Skeletal muscle satellite cell (primary cell): ENCODE data around the gene ZNF407.

Source experiments
- H3K27me3 ChIP-seq: 2 replicates; pipeline ENCODE4 v1.7.0; 2013; ENCODE audit warnings: low read length; ENCODE audit not compliant: control insufficient read depth, insufficient read depth
- H3K36me3 ChIP-seq: 2 replicates; pipeline ENCODE4 v1.7.0; 2013; ENCODE audit warnings: mild to moderate bottlenecking, control low read depth, low read length; ENCODE audit not compliant: insufficient read depth
- H3K4me1 ChIP-seq: 2 replicates; pipeline ENCODE4 v1.7.0; 2013; ENCODE audit warnings: low read length; ENCODE audit not compliant: control insufficient read depth, insufficient read depth
- H3K4me2 ChIP-seq: 2 replicates; pipeline ENCODE4 v1.7.0; 2013; ENCODE audit warnings: mild to moderate bottlenecking, low read length
- H3K4me3 ChIP-seq: 2 replicates; pipeline ENCODE4 v1.7.0; 2013; ENCODE audit warnings: low read length
- H3K9ac ChIP-seq: 2 replicates; pipeline ENCODE4 v1.7.0; 2013; ENCODE audit warnings: mild to moderate bottlenecking, low read depth, low read length, moderate library complexity
- H3K9me3 ChIP-seq: replicated peaks from 2 replicates; pipeline ENCODE4 v1.7.0; 2013; ENCODE audit warnings: mild to moderate bottlenecking, control low read depth, low read length

The ZNF407 gene

DNA sequence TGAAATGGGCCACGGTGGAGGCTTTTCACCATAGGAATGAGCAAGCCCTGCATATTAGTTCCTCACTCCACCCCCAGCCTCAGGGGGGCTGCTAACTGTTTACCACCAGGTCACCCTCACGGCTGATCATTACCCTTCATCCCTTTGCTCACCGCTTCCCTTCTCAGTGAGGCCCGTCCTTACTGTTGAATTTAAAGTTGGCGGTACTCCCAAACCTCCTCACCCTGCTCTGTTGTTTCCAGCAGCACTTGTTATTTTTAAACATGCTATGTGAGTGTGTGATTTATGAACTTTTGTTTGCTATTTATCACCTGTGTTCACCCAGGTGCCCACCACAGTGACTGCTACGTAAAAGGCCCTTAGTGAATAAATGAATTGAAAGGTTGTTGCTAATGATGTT, 243.6 kb downstream of the ZNF407 start:
- H3K27me3 ChIP-seq, result no peaks in the 10 kb centered on the region
- H3K4me2 ChIP-seq, result no peak overlapping the region
- H3K4me1 ChIP-seq, result peaks cover 20% of the 10 kb centered on the region
- no peak overlapping the region for H3K9ac ChIP-seq
- no peaks in the 10 kb centered on the region for H3K9me3 ChIP-seq
- H3K4me3 ChIP-seq, result no peak overlapping the region
- H3K36me3 ChIP-seq, result no peaks in the 10 kb centered on the region

- Histone ChIP-seq H3K9ac (no peak overlapping the region), H3K9me3 (no peaks in the 10 kb centered on the region), H3K27me3 (no peaks in the 10 kb centered on the region), H3K4me2 (no peak overlapping the region), H3K36me3 (no peaks in the 10 kb centered on the region), H3K4me3 (no peak overlapping the region), H3K4me1 (no peaks in the 10 kb centered on the region)
Measured at GRCh38 chr18:74849301-74849700, 251.6 kb downstream of the ZNF407 start.

DNA sequence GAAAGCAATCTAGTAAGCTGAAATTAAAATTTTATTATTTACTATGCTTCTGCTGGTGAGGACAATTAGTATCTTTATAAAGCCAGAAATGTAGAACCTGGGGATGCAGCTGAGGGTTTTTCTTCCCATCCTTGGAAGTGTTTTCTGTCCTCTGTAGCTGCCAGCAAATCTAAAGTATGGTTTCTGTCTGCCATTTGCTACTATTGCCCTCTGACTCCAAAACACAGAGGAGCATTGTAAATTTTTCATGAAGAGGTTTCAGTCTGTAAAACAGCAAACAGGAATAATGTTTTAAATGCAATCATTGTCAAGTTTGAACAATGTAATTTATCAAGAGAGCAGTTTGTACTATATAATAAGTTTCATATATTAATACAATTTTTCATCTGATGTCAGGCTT, 258.8 kb downstream of the ZNF407 start:
- Histone ChIP-seq H3K9ac (no peak overlapping the region), H3K4me2 (no peak overlapping the region), H3K27me3 (no peaks in the 10 kb centered on the region), H3K36me3 (no peaks in the 10 kb centered on the region), H3K4me1 (no peaks in the 10 kb centered on the region), H3K9me3 (no peaks in the 10 kb centered on the region), H3K4me3 (no peak overlapping the region)

DNA sequence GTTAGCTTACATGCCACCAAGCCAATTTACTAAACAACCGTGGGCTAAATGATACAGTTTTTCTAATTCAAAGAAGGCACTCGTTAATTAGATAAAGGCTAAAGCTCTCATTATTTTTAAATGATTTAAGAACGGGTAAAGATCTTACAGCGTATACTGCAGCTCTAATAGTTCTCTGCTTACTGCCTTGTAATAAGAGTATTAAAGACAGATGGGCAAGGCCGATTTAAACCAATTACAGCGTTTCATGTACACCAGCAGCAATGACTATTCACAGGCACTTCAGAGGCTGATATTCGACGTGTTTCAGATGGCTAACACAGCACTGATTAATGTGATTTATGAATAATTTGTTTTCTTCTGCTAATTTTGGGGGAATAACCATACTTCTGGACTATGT, 259.3 kb downstream of the ZNF407 start:
- no peak overlapping the region for H3K9ac ChIP-seq
- H3K4me1 ChIP-seq, result no peaks in the 10 kb centered on the region
- no peaks in the 10 kb centered on the region for H3K9me3 ChIP-seq
- no peak overlapping the region for H3K4me2 ChIP-seq
- H3K27me3 ChIP-seq, result no peaks in the 10 kb centered on the region
- H3K4me3 ChIP-seq, result no peak overlapping the region
- no peaks in the 10 kb centered on the region for H3K36me3 ChIP-seq

DNA sequence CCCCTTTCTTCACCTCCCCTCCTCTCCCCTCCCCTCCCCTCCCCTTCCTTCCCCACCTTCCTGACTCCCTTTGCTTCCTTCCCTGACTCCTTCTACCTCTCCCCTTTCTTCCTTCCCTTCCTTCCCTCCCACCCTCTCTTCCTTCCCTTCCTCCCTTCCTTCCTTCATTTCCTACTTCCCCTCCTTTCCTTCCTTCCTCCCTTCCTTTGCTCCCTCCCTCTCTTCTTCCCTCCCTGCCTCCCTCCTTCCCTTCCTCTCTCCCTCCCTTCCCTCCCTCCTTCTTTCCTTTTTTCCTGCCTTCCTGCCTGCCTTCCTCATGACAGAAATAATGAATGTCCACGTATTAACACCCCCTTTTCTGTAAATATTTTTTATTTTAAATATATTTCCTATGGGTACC, 260.2 kb downstream of the ZNF407 start:
- H3K27me3 ChIP-seq, result no peaks in the 10 kb centered on the region
- H3K4me2 ChIP-seq, result no peak overlapping the region
- no peak overlapping the region for H3K4me3 ChIP-seq
- no peaks in the 10 kb centered on the region for H3K36me3 ChIP-seq
- no peaks in the 10 kb centered on the region for H3K4me1 ChIP-seq
- H3K9ac ChIP-seq, result no peak overlapping the region
- no peaks in the 10 kb centered on the region for H3K9me3 ChIP-seq

DNA sequence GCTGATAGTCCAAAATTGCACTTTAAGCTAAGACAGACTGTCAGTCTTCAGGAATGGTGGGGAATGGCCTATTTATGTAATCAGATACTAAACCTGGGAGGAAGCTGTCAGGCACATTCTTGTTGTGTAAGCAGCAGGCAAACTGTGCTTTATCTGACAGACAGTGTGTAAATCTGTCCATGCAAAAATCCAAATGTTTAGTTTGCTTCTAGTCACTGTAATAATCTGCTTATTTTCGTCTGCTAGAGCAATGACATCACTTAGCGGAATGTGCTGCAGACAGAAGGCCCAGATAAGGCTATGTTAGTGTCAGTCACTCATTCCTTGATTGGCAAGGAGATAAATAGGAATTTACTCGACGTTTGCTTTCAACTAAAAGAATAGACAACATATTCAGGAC, 263.5 kb downstream of the ZNF407 start:
- H3K9ac ChIP-seq, result no peak overlapping the region
- H3K4me1 ChIP-seq, result no peaks in the 10 kb centered on the region
- H3K4me2 ChIP-seq, result no peak overlapping the region
- H3K27me3 ChIP-seq, result no peaks in the 10 kb centered on the region
- H3K36me3 ChIP-seq, result no peaks in the 10 kb centered on the region
- H3K4me3 ChIP-seq, result no peak overlapping the region
- no peaks in the 10 kb centered on the region for H3K9me3 ChIP-seq

DNA sequence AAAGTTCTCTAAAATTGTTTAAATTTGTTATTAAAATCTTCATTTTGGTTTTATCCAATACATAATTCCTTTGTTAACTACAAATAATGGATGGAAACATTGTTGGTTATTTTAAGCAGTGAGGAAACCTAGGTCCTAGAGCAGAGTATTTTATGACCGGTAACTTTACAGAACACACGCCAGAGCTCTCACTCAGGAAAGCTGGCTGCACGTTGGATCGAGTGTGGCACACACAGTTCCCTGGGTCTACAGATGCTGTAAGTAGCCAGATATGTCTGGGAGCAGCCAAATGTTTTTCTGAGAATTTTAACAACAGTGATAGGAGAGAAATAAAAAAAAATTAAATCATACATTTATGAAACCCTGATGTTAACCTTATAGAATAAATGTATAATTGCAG, 264.4 kb downstream of the ZNF407 start:
- H3K36me3 ChIP-seq, result no peaks in the 10 kb centered on the region
- no peak overlapping the region for H3K4me2 ChIP-seq
- no peaks in the 10 kb centered on the region for H3K4me1 ChIP-seq
- no peaks in the 10 kb centered on the region for H3K27me3 ChIP-seq
- H3K9me3 ChIP-seq, result no peaks in the 10 kb centered on the region
- no peak overlapping the region for H3K4me3 ChIP-seq
- H3K9ac ChIP-seq, result no peak overlapping the region

GRCh38 chr18:74866577-74866976, 268.9 kb downstream of the ZNF407 start:
- H3K4me1 ChIP-seq, result peaks cover 11% of the 10 kb centered on the region
- H3K4me3 ChIP-seq, result no peak overlapping the region
- no peak overlapping the region for H3K4me2 ChIP-seq
- H3K36me3 ChIP-seq, result no peaks in the 10 kb centered on the region
- H3K27me3 ChIP-seq, result no peaks in the 10 kb centered on the region
- H3K9ac ChIP-seq, result no peak overlapping the region
- no peaks in the 10 kb centered on the region for H3K9me3 ChIP-seq

DNA sequence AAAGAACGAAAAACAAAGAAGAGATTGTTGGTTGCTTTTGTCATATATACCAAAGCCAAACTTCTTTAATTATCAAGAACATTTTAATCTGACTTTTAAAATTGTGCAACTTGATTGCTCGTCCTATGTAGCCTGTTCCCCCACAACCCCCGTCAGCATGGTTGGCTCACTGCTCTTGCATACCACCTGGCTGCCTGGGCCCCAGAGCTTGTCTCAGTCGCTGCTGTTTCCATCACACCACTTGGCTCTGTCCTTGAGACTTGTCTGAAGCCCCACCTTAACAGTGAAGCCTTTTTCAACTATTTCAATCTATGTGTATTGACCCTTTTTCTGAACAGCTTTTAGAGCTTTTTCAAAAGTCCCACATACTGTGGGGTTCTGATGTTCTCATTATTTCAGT, 270.8 kb downstream of the ZNF407 start:
- H3K9ac ChIP-seq, result no peak overlapping the region
- no peaks in the 10 kb centered on the region for H3K27me3 ChIP-seq
- H3K4me2 ChIP-seq, result no peak overlapping the region
- peaks cover 11% of the 10 kb centered on the region for H3K4me1 ChIP-seq
- no peak overlapping the region for H3K4me3 ChIP-seq
- H3K9me3 ChIP-seq, result no peaks in the 10 kb centered on the region
- no peaks in the 10 kb centered on the region for H3K36me3 ChIP-seq

DNA sequence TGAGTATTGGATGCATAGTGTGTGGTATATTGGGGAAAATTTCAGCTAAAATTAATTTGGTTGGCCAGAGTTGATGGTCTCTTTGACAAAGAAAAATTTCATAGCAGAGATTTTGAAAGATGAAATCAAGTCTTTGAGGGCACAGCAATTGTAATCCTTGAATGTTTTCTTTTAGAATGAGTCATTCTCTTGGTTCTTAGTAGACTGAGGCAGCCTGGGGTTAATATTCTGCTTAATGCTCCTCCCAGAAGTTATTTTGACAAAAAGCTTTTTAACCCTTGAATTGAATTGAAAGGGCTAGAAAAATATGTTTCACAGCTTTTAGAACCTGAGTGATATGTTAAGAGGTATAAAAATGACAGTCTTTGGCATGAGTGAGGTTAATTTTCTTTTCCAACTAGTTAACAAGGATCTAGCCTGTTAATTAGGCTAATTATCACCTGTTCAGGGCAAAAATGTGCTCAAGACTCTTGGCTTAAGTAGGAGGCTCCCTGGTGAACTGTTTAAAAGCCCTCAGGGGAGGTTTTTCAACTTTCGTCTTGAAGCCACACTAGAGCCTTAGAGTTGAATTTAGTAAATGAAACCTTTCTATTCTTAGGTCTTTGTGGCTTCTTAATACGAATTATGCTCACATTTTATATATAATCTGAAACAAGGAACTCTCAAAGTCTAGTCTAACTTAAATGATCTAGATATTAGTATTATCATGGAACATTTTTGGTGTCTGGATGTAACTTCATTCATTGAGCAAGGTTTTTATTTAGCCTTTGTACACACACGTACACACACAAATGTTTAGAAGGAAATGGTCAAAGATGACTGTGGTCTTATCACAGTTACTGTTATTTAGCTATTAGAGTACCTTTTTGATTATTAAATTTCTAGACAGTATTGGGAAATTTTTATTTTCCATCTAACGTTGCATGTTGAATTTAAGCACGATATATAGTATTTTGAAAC, 272.5 kb downstream of the ZNF407 start:
- Histone ChIP-seq H3K4me2 (peak overlapping the region; percentile 9), H3K9me3 (no peaks in the 10 kb centered on the region), H3K9ac (no peak overlapping the region), H3K27me3 (no peaks in the 10 kb centered on the region), H3K36me3 (no peaks in the 10 kb centered on the region), H3K4me1 (peaks cover 11% of the 10 kb centered on the region), H3K4me3 (no peak overlapping the region)

- no peaks in the 10 kb centered on the region for H3K27me3 ChIP-seq
- no peaks in the 10 kb centered on the region for H3K9me3 ChIP-seq
- H3K4me3 ChIP-seq, result no peak overlapping the region
- H3K4me1 ChIP-seq, result peaks cover 11% of the 10 kb centered on the region
- no peaks in the 10 kb centered on the region for H3K36me3 ChIP-seq
- H3K9ac ChIP-seq, result no peak overlapping the region
- no peak overlapping the region for H3K4me2 ChIP-seq
Measured at GRCh38 chr18:74870950-74871349, 273.3 kb downstream of the ZNF407 start.

GRCh38 chr18:74873629-74874028, 276.0 kb downstream of the ZNF407 start:
- no peaks in the 10 kb centered on the region for H3K36me3 ChIP-seq
- H3K9me3 ChIP-seq, result no peaks in the 10 kb centered on the region
- no peak overlapping the region for H3K4me3 ChIP-seq
- H3K27me3 ChIP-seq, result no peaks in the 10 kb centered on the region
- H3K9ac ChIP-seq, result no peak overlapping the region
- no peak overlapping the region for H3K4me2 ChIP-seq
- H3K4me1 ChIP-seq, result peaks cover 11% of the 10 kb centered on the region
